C1 segment of cervical spinal cord (tissue), 14 donors: ENCODE results near the gene AURKB.
"Not testable (repeated sequence)": the region's sequence is repeated elsewhere in the genome, so short reads cannot be mapped to it uniquely, and the experiment has no call there.

ENCODE experiments used
- DNase-seq, 14 donors: peaks; one replicate each; lab custom pipeline; 2025; lab: John Stamatoyannopoulos, UW

The AURKB gene

GRCh38 chr17:8225813-8226535 lies 15.6 kb upstream of the AURKB start:
- DNase-seq = peak in 7 of 14 donors; percentile 14 to 75 (median 51)

- no peak for DNase-seq
Observed at GRCh38 chr17:8224891-8225812, 14.8 kb upstream of the AURKB start.

DNA sequence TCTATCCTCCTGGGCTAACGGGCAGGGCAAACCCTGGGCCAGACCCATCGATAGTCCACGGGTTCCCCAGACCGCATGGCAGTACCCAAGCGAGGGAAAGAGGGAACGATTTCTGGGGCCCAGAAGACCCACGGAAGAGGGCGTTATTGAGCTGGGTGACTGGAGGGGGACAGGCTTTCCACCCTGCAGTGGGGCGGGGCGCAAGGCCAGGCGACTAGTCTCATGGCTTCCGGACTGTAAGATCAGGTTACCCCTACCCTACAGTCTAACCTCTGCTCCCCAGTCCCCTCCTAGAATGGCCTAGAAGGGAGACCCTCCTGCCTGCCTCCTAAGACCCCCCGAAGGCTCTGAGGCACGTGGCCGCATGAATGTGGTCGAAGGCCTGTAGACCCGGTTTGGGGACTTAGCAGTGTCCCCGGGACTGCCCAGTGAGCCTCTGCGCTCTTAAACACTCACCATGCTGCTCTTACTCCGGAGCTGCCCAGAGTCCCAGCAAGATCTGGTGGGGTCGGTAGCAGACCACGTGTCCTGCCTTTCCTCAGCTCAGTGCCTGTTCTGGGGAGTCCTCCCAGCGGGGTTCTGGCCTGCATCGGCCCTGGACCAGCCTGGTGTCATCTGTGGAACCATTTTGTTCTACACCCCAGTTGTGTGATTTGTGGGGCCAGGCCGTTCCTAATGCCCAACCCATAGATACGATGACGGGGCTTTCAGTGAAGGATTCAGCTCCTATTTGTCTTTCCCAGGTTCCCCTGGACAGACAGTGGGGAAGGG lies 13.2 kb upstream of the AURKB start:
- DNase-seq = peak in 10 of 14 donors; percentile 26 to 86 (median 61)

DNA sequence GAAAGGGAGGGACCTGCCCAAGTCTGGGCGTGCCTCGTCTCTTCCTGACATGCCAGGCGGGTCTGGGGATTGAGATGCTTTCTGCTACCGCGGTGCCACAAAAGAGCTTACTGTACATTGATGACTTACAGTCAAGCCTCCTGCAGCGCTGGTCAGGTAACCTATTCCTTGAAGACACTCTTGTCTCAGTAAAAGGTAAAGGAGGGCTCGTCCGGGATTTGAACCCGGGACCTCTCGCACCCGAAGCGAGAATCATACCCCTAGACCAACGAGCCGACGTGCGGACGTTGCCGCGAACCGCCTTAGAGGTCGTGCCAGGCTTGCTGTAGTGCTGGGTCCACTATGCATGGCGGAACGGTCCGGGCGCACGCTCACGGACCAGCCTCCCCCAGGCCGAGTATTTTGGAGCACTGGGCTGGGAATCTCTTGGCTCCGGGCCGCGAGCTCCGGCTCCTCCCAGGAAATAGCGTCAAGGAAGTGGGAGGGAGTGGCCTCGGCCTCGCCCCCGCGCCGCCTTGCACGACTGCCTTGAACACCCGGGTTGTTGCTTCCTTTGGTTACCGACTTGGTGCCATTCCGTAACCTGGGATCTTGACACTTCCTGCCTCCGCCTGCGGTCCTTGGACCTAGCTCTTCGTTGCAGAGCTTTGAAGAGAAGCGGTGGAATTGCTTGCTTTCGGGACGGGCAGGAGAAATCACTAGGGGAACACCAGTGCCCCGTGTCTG lies 12.4 kb upstream of the AURKB start:
- DNase-seq = peak; percentile 83 to 98 (median 92)

DNA sequence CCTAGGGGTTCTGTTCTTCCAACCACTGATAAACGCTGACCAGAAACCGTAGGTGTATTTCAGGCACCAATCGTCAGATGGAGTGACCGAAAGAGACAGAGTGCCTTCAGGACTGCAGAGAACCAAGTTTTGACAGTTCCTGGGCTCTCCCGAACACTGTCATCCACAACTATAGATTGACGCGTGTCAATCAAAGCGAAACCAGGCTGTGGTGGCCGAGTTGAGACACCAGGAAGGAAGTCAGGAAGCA lies 11.9 kb upstream of the AURKB start:
- DNase-seq = peak in 5 of 14 donors; percentile 36 to 90 (median 85)

GRCh38 chr17:8221663-8222379 lies 11.4 kb upstream of the AURKB start:
- DNase-seq = peak in 12 of 14 donors; percentile 50 to 91 (median 88)

GRCh38 chr17:8220783-8221662 lies 10.6 kb upstream of the AURKB start:
- peak; percentile 50 to 92 (median 84) for DNase-seq

DNA sequence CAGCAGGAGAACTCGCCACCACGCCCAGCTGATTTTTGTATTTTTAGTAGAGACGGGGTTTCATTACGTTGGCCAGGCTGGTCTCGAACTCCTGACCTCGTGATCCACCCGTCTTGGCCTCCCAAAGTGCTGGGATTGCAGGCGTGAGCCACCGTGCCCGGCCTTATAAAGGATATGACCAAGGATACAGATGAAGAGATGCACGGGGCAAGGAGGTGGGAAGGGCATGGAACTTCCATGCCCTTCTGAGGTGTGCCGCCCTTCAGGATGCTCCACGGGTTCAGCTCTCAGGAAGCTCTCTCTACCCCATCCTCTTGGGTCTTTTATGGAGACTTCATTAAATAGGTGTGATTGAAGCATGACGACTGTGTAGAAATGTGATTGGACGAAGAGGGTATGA lies 3.6 kb upstream of the AURKB start:
- not testable (repeated sequence) for DNase-seq

DNA sequence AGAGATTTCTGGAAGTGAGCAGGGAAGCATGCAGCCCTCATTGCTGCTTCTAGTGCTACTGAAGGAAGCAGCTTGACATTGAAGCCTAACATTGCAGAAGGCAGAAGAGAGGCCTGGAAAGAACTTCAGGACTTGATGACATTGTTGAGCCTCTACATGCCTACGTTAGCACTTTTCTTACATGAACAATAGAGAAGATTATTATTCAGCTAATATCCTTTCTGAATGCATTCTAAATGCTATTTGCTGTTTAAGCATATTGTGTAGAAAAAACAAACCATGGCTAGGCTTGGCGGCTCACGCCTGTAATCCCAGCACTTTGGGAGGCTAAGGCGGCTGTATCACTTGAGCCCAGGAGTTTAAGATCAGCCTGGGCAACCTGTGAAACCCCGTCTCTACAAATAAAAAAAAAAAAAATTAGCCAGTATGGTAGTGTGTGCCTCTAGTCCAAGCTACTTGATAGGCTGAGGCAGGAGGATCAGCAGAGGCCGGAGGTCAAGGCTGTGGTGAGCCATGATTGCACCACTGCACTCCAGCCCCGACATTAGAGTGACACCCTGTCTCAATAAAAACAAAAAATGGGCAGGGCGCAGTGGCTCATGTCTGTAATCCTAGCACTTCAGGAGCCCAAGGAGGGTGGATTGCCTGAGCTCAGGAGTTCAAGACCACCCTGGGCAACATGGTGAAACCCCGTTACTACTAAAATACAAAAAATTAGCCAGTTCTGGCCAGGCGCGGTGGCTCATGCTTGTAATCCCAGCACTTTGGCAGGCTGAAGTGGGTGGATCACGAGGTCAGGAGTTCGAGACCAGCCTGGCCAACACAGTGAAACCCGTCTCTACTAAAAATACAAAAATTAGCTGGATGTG lies 2.2 kb upstream of the AURKB start:
- DNase-seq = no peak

DNA sequence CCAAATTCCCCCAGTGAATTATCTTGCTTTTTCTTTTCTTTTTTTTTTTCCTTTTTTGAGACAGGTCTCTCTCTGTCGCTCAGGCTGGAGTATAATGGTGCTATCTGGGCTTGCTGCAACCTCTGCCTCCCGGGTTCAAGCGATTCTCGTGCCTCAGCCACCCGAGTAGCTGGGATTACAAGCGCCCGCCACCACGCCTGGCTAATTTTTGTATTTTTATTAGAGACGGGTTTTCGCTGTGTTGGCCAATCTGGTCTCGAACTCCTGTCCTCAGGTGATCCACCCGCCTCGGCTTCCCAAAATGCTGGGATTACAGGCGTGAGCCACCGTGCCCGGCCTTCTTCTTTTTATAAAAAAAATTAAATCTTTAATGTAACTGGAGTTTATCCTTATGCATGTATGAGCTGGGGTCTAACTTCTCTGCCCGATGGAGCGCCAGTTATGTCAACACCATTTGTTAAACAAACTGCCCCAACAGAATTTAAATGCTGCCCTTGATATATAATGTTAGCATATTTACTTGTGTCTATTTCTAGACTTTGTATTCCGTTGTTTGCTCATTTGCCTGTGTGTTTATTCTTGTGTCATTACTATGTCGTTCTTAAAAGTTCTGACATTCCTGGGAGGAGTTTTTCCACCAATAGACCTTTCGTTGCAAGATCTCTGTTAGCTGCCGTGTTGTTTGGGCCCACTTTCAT lies 535 bp upstream of the AURKB start:
- DNase-seq = no peak

DNA sequence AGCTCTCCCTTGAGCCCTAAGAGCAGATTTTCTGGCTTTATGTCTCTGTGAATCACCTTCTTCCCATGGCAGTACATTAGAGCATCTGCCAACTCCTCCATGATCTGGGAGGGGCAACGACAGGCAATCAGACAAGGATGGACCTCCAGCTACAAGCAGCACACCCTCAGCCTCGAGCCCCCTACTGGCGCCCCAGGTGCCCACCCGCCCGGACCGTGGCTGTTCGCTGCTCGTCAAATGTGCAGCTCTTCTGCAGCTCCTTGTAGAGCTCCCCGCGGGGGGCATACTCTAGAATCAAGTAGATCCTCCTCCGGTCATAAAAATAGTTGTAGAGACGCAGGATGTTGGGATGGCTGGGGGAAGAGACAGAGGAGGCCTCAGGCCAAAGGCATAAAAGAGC lies 3.8 kb downstream of the AURKB start:
- DNase-seq = no peak

DNA sequence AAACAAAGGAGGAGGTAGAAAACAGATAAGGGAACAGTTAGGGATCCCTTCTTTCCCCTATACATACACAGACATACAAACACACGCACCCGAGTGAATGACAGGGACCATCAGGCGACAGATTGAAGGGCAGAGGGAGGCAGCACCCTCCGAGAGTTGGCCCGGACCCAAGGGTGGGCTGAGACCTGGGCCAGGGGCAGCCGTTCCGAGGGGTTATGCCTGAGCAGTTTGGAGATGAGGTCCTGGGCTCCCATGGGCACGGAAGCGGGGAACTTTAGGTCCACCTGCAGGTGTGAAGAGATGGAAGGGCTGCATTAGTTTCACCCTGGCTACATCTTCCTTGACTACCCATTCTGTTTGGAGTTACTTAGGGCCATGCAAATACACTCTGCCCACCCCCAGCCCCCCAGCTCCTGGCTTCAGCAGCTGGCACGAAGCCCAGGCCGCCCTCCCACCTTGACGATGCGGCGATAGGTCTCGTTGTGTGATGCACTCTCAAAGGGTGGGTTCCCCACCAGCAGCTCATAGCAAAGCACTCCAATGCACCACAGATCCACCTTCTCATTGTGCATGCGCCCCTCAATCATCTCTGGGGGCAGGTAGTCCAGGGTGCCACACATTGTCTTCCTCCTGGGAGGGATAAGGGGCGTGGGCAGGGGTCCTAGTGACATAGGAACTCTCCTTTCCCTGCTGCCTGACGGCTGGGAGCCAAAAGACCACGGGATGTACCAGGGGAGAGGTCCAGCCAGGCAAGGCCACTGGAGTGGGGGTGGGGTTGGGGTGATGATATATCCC lies 5.4 kb downstream of the AURKB start:
- no peak for DNase-seq

DNA sequence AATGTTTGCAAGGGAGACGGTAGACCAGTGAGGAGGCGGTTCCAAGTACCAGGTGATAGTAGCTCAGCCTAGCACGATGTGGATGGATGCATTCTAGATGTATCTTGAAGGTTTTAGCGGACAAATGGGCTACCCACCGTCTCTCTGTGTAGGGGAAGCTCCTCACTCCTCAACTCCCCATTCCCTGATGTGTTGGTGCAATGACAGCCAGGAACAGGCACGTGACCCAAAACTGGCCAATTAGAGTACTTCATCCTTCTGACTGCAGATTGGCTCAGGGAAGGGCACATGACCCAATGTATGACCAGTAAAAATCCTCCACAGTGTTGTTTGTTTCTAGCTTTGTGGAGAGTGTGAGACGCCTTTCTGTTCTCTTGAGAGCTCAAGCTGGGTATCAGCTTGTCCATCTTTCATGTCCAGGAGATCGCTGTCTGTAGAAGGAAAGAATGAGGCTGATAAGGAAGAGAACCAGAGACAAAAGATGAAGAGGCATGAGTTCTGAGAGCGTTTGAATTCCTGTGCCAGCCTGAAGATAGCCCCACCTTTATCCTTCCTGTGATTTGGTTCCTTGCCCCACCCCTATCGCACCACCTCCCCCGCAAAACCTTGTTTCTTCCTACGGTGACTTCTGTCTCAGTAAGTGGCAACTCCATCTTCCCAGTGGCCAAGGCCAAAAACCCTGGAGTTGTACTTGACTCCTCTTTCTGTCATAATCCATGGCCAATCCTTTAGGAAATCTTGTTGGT lies 18.1 kb downstream of the AURKB start:
- peak; percentile 32 to 99 (median 90) for DNase-seq

DNA sequence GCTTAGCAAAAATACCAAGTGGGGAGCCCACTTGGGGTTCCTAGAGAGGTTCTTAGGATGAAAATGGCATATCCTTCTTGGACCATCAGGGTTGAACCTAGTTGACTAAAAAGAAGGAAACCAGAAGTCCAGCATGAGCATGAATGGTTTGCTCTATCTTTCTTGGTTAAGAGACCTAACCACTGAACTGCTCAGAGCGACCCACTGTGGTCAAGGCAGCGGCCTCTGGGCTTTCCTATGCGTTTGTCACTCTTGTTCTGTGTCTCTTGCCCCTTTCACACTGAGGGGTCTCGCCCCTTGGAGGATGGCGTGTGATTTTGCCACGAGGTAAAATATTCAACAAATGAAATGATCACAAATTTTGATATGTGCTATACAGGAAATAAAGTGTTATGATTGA lies 19.9 kb downstream of the AURKB start:
- no peak for DNase-seq

DNA sequence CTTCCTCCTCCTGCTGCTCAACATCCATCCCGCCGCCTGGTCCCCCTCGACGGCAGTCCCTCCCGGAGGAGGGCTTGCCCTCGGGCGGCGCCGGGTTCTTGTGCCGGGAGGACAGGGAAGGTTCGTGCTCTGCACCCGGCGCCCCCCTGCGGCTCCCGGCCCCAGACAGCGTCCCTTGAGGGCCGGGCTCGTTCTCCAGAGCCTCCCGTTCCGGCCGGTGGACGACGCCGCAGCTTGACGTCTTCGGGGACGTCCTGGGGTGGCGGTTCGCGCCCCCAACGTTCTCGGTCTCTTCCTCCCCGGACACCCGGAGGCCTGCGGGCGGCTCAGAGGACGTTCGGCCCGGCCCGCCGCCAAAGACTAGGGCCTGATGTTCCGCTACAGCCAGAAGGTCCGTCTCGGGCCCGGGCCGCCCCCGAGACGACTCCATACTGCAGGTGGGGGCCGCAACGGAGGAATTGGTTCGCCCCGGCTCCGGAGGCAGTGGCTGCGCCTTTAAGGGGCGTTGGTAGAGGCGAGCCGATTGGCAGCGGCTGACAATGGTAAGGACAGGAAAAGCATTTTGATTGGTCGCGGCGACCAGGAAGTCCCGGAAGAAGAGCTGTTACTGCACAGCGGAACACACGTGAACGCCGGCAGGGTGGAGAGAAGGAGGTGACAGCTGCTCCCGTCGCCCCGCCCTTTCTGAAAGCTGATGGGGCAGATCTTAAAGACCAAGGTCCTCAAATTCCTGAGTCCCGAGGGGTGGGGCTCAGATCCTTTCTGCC lies 20.5 kb downstream of the AURKB start, which contains the start of gene BORCS6:
TSS of gene BORCS6 (minus strand) at position 470 of the 767 bp plus-strand sequence. CDS start at position 430, 40 bp downstream.
- peak; percentile 81 to 99 (median 98) for DNase-seq
